Effector CD4-positive, alpha-beta T cell (primary cell): Measurements from ENCODE around the gene PHEX.
A peak's percentile ranks its signal among the peaks of the same experiment; 100 is the strongest.

Source experiments
- DNase-seq: peaks from one replicate; pipeline ENCODE4 v3.0.0-alpha.2; 2020

PHEX gene

DNA sequence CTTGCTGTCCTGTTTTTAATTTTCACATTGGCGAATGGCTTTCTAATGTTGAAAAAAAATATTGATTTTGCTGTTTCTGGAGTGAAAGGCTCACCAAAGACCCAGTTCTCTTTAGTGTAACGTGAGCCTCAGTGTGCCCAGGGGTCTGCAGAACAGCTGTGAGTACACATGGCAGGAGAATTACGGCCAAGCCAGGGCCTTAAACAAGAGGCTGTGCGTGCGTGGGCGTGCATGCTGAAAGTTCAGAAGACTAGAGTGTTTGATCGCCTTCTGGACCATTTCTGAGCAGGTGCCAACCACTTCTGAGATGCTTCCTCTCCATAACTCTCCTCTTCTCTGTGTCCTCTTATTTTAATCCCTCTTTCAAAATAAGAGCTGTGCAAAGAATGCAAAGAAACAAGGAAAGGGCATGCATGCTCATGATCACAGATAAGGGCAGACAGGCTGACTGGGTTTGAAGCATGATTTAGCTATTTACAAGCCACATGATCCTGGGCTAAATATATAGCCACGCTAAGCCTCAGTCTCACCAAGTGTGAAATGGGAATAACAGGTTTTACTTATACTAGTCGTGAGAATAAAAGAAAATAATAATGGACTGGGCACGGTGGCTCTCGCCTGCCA lies 9.9 kb downstream of the PHEX start:
- no peak for DNase-seq

DNA sequence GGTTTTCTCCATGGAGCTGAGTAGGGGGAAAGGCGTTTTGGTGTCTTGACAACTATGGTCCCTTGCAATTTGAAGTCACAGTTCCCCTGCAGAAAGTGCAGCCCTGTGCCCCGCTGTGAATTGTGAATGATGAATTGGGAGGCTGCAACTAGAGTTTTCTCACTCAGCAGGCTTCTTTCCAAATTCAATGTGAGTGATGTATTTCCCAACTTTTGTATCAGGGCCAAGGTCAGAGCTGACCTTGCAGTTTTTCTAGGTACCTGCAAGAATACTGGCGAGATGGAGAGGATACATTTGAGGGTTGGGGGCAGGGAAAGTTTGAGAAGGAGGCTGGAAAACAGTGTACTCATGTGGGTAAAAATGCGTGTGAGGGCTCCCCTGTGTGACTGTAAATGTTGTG lies 11.7 kb downstream of the PHEX start:
- no peak for DNase-seq

- no peak for DNase-seq
Measured at GRCh38 chrX:22047468-22047867, 15.3 kb downstream of the PHEX start.

GRCh38 chrX:22053481-22053880 lies 21.4 kb downstream of the PHEX start:
- DNase-seq = no peak

- DNase-seq = no peak
Measured at GRCh38 chrX:22056235-22056634, 24.1 kb downstream of the PHEX start.

DNA sequence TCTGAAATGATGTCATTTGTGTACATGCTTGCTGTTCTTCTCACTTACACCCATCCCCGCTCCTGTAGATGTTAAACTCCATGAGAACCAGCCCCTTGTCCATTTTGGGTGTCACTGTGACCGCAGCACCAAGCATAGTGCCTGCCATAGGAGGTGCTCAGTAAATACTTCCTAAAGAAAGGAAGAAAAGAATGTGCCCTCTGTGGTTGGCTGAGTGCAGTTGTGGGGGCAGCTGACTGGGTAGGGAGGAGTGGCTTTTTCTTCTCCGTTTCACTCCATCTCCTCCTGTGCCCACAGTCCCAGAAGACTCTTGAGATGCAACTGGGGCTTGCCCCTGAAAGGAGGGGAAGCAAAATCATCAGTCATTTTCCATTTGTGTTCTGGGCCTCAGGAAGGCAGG lies 25.5 kb downstream of the PHEX start:
- DNase-seq = no peak

GRCh38 chrX:22059775-22060174 lies 27.6 kb downstream of the PHEX start:
- no peak for DNase-seq

DNA sequence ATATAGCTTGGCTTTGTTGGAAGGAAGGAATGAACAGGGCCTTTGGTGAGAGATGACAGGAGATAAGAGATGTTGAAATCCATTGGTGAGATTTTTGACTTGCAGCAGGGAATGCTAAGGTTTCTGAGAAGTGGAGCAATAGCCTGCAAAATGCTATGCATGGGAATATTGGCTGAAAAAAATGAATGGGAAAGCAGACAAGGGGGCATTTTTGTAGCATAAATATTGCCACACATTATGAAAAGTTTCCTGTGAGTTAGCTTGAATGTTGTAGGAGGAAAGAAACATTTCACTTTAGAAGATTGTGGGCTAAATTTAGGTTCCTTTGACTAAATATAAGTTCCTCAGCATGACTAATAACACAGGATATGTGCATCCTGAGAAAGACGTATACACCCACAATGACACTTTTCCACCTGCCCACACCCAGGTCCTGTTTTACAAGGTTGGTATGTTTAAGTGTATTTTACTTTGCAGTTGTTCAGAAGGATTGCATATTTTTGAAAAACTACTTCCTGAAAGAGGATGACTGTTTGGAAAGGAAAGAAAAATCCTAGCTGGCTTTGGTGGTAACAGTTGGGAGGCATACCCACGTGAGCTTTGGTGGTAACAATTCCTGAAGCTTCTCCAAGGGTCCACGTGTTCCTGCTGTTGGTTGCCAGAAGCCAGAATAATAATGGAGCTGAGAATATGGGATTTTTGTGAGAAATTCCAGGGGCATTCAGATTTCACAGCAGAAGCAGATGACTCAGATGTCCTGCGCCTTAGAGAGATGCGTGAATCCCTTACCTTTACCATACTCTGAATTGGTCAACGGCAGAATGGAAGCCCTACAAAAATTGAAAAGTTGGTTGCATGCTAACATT lies 28.5 kb downstream of the PHEX start:
- no peak for DNase-seq

DNA sequence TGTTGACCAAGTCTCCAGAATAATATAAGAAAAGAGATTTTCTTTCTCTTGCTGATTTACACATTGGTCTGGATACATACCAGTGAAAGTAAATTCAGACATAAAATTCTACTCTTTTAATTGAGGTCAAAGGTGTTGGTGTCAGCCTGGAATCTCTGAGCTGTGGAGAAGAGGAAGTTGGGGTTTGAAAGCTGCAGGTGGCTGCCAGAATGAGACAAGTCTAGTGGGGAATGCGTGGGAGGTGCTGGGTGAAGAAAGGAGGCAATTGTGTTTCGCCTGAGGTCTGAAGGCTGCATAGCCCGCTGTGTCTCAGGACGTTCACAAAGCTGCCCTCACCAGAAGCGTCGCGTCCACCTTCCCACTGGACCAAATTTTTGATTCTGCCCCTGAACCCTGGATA lies 31.2 kb downstream of the PHEX start:
- no peak for DNase-seq

- DNase-seq = no peak
Measured at GRCh38 chrX:22069586-22069985, 37.5 kb downstream of the PHEX start.

DNA sequence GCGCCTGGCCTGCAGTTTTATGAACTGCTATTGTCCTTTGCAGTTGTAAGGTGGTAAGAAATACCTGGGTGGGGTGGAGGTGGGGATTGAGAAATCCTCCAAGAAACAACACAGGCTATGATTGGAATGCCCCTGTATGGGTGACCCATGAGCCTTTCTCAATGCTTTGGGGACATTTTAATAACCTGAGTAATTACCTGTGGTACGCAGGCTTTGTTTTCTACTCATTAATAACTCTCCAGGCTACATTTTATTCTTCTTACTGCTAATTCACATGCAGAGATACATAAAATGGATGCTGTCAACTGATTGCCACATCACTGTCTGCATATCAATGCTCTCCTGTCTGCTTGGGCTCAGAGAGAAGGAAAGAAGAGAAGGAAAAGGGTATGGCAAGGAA lies 41.8 kb downstream of the PHEX start:
- no peak for DNase-seq

- no peak for DNase-seq
Measured at GRCh38 chrX:22078117-22078516, 46.0 kb downstream of the PHEX start.

GRCh38 chrX:22081475-22082092 lies 49.5 kb downstream of the PHEX start:
- DNase-seq = peak; percentile 30

DNA sequence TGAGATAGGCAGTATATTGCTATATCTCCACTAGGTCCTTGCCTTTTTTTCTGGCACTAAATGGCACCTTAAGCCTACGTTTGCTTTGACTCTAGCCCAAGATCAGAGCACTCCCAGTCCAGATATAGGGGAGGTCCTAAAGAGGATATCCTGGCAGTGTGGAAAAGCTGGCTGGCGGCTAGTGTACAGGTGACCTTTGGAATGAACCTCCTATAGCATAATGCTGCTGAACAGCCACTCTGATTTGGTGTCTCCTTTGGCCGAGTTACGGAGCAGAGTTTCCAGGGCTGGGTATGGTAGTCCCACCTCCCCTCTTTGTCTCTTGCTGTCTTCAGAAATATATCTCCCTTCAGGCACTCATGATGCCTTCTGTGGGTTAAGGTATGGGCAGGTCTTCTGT lies 53.9 kb downstream of the PHEX start:
- no peak for DNase-seq

DNA sequence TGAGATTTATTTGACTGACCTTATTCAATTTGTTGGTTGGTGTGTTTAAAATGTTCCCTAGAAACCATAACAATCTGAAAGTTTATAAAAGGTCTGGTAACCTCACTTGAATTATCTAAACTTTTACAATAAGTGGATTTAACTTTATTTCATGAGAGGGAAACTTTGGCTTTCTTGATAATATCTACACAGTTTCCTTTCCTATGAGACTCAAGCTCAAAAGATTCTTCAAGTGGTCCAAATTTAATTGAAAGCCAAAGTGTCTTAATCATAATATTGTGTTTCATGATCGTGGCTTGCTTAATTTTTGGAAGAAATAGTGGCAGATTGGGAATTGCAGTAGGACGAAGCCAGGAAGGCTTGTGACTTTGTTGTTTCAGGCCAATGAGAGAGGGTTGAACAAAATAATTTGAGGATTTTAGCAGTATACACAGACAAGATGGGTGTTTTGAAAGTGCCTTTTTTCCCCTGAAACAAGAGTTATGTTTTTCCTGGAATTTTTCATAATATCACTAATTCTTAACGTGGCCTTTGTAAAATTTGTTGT lies 55.0 kb downstream of the PHEX start:
- DNase-seq = no peak

DNA sequence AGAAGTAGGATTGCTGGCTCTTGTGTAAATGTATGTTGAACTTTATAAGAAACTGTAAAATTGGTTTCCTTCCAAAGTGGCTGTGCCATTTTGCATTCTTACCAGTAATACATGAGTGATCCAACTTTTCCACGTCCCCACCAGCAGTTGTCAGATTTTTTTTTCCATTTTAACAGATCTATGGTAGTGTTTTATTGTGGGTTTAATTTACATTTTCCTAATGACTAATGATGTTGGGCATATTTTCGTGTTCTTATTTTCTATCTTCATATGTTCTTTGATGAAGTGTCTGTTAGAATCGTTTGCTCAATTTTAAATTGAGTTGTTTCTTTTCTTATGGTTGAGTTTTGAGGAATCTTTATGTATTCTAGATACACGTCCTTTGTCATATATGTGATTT lies 56.2 kb downstream of the PHEX start:
- DNase-seq = no peak

- DNase-seq = no peak
Measured at GRCh38 chrX:22090181-22090580, 58.1 kb downstream of the PHEX start.

DNA sequence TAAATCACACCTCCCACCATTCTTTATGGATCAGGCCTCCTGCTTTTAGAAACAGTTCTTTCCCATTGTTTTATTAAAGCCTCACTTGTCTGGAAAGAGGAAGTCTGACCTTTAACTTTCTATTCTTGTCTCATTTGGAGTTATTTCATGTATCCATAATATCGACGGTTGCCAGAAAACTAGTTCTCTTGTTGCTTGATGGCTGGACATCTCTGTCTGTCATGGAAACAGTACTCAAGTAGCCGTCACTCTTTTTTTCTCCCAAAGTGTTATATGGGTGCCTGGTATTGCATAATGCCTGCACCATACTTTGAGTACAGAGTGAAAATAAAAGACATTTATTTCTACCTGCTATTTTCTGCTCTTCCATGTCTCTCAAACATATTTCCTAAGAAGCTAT lies 61.4 kb downstream of the PHEX start:
- no peak for DNase-seq

DNA sequence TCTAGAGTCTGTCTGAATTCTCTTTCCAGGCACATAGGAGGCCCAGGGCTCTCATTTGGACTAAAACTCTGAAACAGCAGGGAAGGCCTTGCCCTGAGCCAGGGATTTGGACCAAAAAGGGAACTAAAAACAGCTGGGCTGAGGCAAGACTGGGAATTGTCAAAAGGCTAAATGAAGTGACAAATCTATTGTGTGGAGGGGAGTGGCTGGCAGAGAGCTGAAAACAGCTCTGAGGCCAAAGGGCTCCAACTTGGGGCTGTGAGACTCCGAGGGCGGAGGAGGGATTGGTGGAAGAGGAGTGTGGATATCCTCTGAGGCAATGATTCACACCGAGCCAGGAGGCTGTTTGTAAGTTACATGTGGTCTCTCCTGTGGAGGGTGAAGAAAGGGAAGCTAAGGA lies 63.2 kb downstream of the PHEX start:
- no peak for DNase-seq

GRCh38 chrX:22095856-22096255 lies 63.7 kb downstream of the PHEX start:
- no peak for DNase-seq

DNA sequence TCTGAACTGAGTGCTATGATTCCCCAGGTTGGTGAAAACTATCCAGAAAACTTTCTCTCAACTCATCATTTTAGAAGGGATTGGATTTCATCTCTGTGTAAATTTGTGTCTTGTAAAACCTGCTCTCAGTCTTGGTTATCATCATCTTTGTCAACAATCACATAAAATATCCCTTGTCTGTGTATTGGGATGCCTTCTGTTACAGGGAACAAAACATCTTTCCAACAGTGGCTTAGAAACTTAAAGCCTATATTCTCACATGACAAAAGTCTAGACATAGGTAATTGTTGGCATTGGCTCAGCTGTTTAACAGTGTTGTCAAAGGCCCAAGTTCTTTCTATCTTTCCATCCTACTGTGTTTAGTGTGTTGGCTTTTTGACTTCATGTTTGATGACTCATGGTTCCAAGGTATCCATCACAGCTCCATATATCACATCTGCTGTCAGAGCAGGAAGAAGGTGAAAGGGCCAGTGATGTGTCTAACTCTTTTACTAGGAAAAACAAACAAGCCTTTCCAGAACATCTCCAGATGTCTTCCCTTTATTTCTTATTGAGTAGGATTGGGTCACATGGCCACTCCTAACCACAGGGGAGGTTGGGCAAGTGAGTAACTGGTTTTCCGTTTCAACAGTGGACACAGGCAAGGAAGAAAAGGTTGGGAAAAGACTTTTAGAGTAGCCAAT lies 65.0 kb downstream of the PHEX start:
- DNase-seq = no peak

DNA sequence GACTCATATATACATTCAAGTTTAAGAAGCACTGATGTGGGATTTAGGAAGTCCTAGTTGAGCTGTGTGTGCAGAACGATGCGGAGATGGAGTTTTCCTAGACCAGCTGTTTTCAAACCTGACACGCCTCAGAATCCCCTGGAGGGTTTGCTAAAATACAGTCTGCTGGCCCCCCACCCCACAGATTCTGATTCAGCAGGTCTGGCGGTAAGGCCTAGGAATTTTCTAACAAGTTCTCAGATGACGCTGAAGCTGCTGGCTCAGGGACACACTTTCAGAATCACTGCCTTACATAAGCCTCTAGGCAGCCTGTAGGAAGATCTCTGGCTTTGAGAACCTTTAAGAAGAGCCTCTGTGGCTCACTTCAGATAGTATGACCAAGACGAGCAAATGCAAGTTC lies 73.1 kb downstream of the PHEX start:
- no peak for DNase-seq

DNA sequence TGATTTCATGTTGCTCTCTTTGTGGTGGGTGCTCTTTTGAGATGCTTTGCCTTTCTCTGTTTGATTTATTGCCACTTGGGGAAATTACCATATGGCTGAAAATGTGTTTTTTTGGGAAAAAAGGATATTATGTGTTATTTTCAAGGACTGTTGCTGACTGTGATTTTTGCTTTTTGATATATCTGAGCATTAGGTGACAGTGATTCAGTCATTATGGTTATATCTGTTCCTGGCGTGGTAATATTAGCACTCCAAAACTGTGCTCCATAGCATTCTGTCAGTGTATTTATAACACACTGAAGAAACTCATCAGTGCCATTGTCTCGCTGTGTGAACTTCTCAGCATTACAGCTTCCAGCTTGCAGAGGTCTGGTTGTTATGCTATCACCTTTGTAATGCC lies 73.8 kb downstream of the PHEX start:
- DNase-seq = no peak
